H1 (cell line): ENCODE measurements around the gene RBM17. TPM values are rescaled to one million over a fixed set of nuclear protein-coding genes. Genes with fewer than 3 reads are reported as not detected.

ENCODE experiments used
- CTCF ChIA-PET: fragments of 300-600 bp; sonication (Branson Sonifier 250); formaldehyde crosslinking; loops from one replicate; lab custom pipeline; 2021; ENCODE audit not compliant: partially characterized antibody; lab: Charles Lee
- POLR2A ChIA-PET: fragments of 300-600 bp; sonication (Branson Sonifier 250); formaldehyde crosslinking; loops from one replicate; lab custom pipeline; 2021; ENCODE audit warnings: inconsistent platforms; ENCODE audit not compliant: partially characterized antibody; lab: Charles Lee
- DNase-seq, 2 experiments: peaks; one replicate each; pipeline versions ENCODE4 v3.0.0 to v3.0.0-alpha.2; 2010 to 2022; ENCODE audit warnings: low spot score in 2 of 2, low read depth in 1 of 2, mixed read lengths in 1 of 2
- FAIRE-seq: peaks from 2 replicates; lab custom pipeline; 2011; peaks lifted over from hg19 to GRCh38; lab: Jason Lieb, UNC
- H2AFZ ChIP-seq: 2 replicates; pipeline ENCODE4 v1.8.1; 2012; ENCODE audit warnings: low read length, inconsistent platforms
- H2AK5ac ChIP-seq: 2 replicates; pipeline ENCODE4 v1.6.1; 2013; ENCODE audit warnings: low read depth, low read length
- H2BK120ac ChIP-seq: replicated peaks from 2 replicates; pipeline ENCODE3; 2013; ENCODE audit warnings: low read depth, low read length, inconsistent platforms
- H2BK12ac ChIP-seq: 2 replicates; pipeline ENCODE4 v1.6.1; 2013; ENCODE audit warnings: low read depth, low read length
- H2BK15ac ChIP-seq: 2 replicates; pipeline ENCODE4 v1.6.1; 2013; ENCODE audit warnings: low read length
- H2BK20ac ChIP-seq: 2 replicates; pipeline ENCODE4 v1.6.1; 2013; ENCODE audit warnings: low read length
- H2BK5ac ChIP-seq: 2 replicates; pipeline ENCODE4 v1.6.1; 2013; ENCODE audit warnings: low read depth, low read length
- H3K14ac ChIP-seq: 2 replicates; pipeline ENCODE4 v1.6.1; 2013; ENCODE audit warnings: inconsistent platforms; ENCODE audit not compliant: insufficient read length
- H3K18ac ChIP-seq: 2 replicates; pipeline ENCODE4 v1.6.1; 2013; ENCODE audit warnings: low read length; ENCODE audit errors: extremely low read depth
- H3K23ac ChIP-seq: 2 replicates; pipeline ENCODE4 v1.6.1; 2013; ENCODE audit warnings: inconsistent platforms; ENCODE audit not compliant: insufficient read length
- H3K23me2 ChIP-seq: 2 replicates; pipeline ENCODE4 v1.6.1; 2013; ENCODE audit warnings: low read depth, low read length
- H3K27ac ChIP-seq: 2 replicates; pipeline ENCODE4 v1.6.1; 2011; ENCODE audit warnings: low read depth, low read length, inconsistent platforms
- H3K27me3 ChIP-seq, 4 experiments: replicated peaks in 1 of 4; 1 replicate in 1 of 4; 2 replicates in 3 of 4; pipeline versions ENCODE4 v1.6.1 to v1.8.1; 2011 to 2013; ENCODE audit warnings: low read length in 3 of 4, mild to moderate bottlenecking in 3 of 4, inconsistent platforms in 2 of 4, mixed read lengths in 2 of 4, moderate library complexity in 1 of 4; ENCODE audit not compliant: control insufficient read depth in 3 of 4, insufficient read depth in 3 of 4; ENCODE audit errors: extremely low read depth in 1 of 4
- H3K36me3 ChIP-seq, 4 experiments: 2 replicates each; pipeline versions ENCODE4 v1.6.1 to v1.8.1; 2011 to 2013; ENCODE audit warnings: mild to moderate bottlenecking in 4 of 4, low read length in 3 of 4, moderate library complexity in 2 of 4, control low read depth in 1 of 4, inconsistent platforms in 1 of 4; ENCODE audit not compliant: insufficient read depth in 4 of 4, control insufficient read depth in 2 of 4
- H3K4ac ChIP-seq: replicated peaks from 2 replicates; pipeline ENCODE3; 2013; ENCODE audit warnings: low read length, low read depth, mixed read lengths, inconsistent platforms; ENCODE audit not compliant: insufficient read length
- H3K4me1 ChIP-seq, 4 experiments: replicated peaks in 1 of 4; 1 replicate in 1 of 4; 2 replicates in 3 of 4; pipeline versions ENCODE4 v1.6.1 to v1.8.1; 2011 to 2013; ENCODE audit warnings: low read length in 3 of 4, inconsistent platforms in 2 of 4, mixed read lengths in 1 of 4; ENCODE audit not compliant: insufficient read depth in 4 of 4, control insufficient read depth in 3 of 4
- H3K4me2 ChIP-seq, 2 experiments: 2 replicates each; pipeline versions ENCODE4 v1.6.1 to v1.8.1; 2011 to 2013; ENCODE audit warnings: low read depth in 2 of 2, low read length in 2 of 2, control low read depth in 1 of 2, inconsistent platforms in 1 of 2, mild to moderate bottlenecking in 1 of 2; ENCODE audit not compliant: insufficient read depth in 1 of 2
- H3K4me3 ChIP-seq, 4 experiments: fragments of 200-600, 300-600 bp in 1 of 4; sonication (generic), shearing (Covaris generic), sonication (Bioruptor Twin) in 1 of 4; 2 replicates each; pipeline versions ENCODE4 v1.5.1 to v1.8.1; 2011 to 2016; ENCODE audit warnings: low read length in 4 of 4, low read depth in 3 of 4, control low read depth in 2 of 4, inconsistent platforms in 2 of 4, mild to moderate bottlenecking in 2 of 4, mixed read lengths in 1 of 4, moderate library complexity in 1 of 4; ENCODE audit not compliant: insufficient read depth in 2 of 4; ENCODE audit errors: extremely low read depth in 1 of 4
- H3K56ac ChIP-seq: replicated peaks from 2 replicates; pipeline ENCODE3; 2013; ENCODE audit warnings: low read depth, mild to moderate bottlenecking, mixed read lengths, low read length, inconsistent platforms; ENCODE audit not compliant: insufficient read length
- H3K79me1 ChIP-seq: 2 replicates; pipeline ENCODE4 v1.6.1; 2013; ENCODE audit warnings: low read depth, low read length, control low read depth
- H3K79me2 ChIP-seq, 2 experiments: 2 replicates each; pipeline versions ENCODE4 v1.6.1 to v1.8.1; 2012 to 2013; ENCODE audit warnings: low read length in 2 of 2, mild to moderate bottlenecking in 2 of 2, inconsistent platforms in 1 of 2; ENCODE audit not compliant: insufficient read depth in 2 of 2, control insufficient read depth in 1 of 2
- H3K9ac ChIP-seq, 4 experiments: replicated peaks in 1 of 4; 1 replicate in 1 of 4; 2 replicates in 3 of 4; pipeline versions ENCODE4 v1.6.1 to v1.8.1; 2011 to 2013; ENCODE audit warnings: low read depth in 3 of 4, low read length in 3 of 4, control low read depth in 2 of 4, mild to moderate bottlenecking in 2 of 4, moderate library complexity in 2 of 4, inconsistent platforms in 1 of 4; ENCODE audit errors: extremely low read depth in 1 of 4
- H3K9me3 ChIP-seq, 2 experiments: 2 replicates each; pipeline versions ENCODE4 v1.6.1 to v1.8.1; 2012 to 2013; ENCODE audit warnings: mild to moderate bottlenecking in 2 of 2, moderate library complexity in 2 of 2, control low read depth in 1 of 2, inconsistent platforms in 1 of 2, low read depth in 1 of 2, low read length in 1 of 2, mixed read lengths in 1 of 2; ENCODE audit not compliant: insufficient read depth in 2 of 2
- H4K20me1 ChIP-seq, 2 experiments: replicated peaks in 1 of 2; 2 replicates each; pipeline versions ENCODE3 to v1.8.1; 2011 to 2013; ENCODE audit warnings: inconsistent platforms in 2 of 2, low read length in 2 of 2, mild to moderate bottlenecking in 1 of 2; ENCODE audit not compliant: insufficient read depth in 2 of 2, control insufficient read depth in 1 of 2
- H4K5ac ChIP-seq: 2 replicates; pipeline ENCODE4 v1.6.1; 2013; ENCODE audit warnings: low read length, low read depth, mixed read lengths, inconsistent platforms; ENCODE audit not compliant: insufficient read length
- H4K8ac ChIP-seq: 2 replicates; pipeline ENCODE4 v1.8.0; 2013; ENCODE audit warnings: mild to moderate bottlenecking, moderate library complexity, low read length, inconsistent platforms; ENCODE audit not compliant: insufficient read depth; ENCODE audit errors: extremely low read depth
- H4K91ac ChIP-seq: replicated peaks from 2 replicates; pipeline ENCODE3; 2013; ENCODE audit warnings: low read length, mixed read lengths, inconsistent platforms; ENCODE audit not compliant: insufficient read length
- KDM5A ChIP-seq: fragments of 200-600 bp; IDR thresholded peaks from 2 replicates; pipeline ENCODE4 v1.7.1; 2012; ENCODE audit warnings: mild to moderate bottlenecking, low read length, inconsistent platforms, mixed read lengths
- TBP ChIP-seq: IDR thresholded peaks from 2 replicates; pipeline ENCODE4 v1.6.1; 2011; ENCODE audit warnings: low read depth, low read length, improper control_type of control experiment
- WGBS, 2 experiments: shearing (Covaris generic) in 1 of 2; methylation state at CpG; one replicate each; pipeline versions ENCODE4 v1.1.6 to v1.1.7; 2013 to 2015; ENCODE audit warnings: low lambda C conversion rate in 2 of 2, mixed read lengths in 2 of 2, inconsistent platforms in 1 of 2, low coverage in 1 of 2, missing lambda C conversion rate in 1 of 2; ENCODE audit not compliant: insufficient replicate concordance in 2 of 2, insufficient coverage in 1 of 2, insufficient read length in 1 of 2; ENCODE audit errors: extremely low coverage in 1 of 2, missing lambda C conversion rate in 1 of 2; 5-methylcytosine and 5-hydroxymethylcytosine counted together
- polyA plus RNA-seq, 7 experiments: library from polyadenylated mRNA; depleted of rRNA in 3 of 7; stranded (reverse) in 5 of 7; unstranded in 2 of 7; fragments of >200 nt in 5 of 7; fragments of 200-250 nt in 2 of 7; gene quantifications; 1 replicate in 5 of 7; 2 replicates in 1 of 7; 4 replicates in 1 of 7; pipeline versions ENCODE4 v1.2.1 to v1.2.3, GENCODE V29; 2011 to 2013; ENCODE audit warnings: missing spikeins in 2 of 7, mixed read lengths in 2 of 7
- total RNA-seq: library from RNA; stranded (reverse); fragmentation: NEBNext Ultra II Directional; extraction: Animal tissue kit (Norgen Biotek cat#: 25700); gene quantifications from 2 replicates; pipeline ENCODE4 v1.2.1, GENCODE V29; 2021
- TF ChIP-seq, protein P1 (sequence below): IDR thresholded peaks from 2 replicates; pipeline ENCODE4 v1.6.1; 2011; ENCODE audit warnings: low read length, improper control_type of control experiment
- TF ChIP-seq, protein P2 (sequence below): IDR thresholded peaks from 2 replicates; pipeline ENCODE4 v1.6.1; 2012; ENCODE audit warnings: inconsistent platforms
- TF ChIP-seq, protein P3 (sequence below): IDR thresholded peaks from 2 replicates; pipeline ENCODE4 v1.6.1; 2012; ENCODE audit warnings: inconsistent platforms

RBM17 gene
- total and polyA plus RNA-seq, 2 of the 8 experiments (the other 6 are each of a cell fraction or from before 2014, with no cell fraction given): 15.7 to 128 TPM

DNA sequence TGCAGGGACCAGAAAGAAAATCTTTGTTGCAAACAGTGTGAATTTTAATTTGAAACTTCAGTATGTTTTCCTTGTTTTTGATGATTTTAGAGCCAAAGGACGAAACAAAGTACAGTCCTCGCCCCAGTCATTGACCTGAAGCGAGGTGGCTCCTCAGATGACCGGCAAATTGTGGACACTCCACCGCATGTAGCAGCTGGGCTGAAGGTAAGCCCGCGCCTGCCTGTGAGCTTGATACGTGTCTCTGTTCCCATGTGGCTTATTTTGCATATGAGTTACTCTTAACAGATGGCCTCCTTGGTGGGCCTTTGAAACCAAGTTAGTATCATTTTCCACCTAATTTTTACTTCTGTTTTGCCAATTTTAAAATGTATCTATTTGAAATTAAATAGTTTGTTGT is 12.3 kb downstream of the RBM17 start:
- Histone ChIP-seq H3K79me1 (peaks cover 1% of the 10 kb centered on the region), H4K5ac (no peak overlapping the region), H3K4me2 (peak overlapping the region in 1 of 2 experiments; percentile 10; a peak in 2 of 4 replicates), H4K20me1 (peaks cover 2 to 4% of the 10 kb centered on the region in 2 experiments), H3K4ac (no peak overlapping the region), H2BK5ac (no peak overlapping the region), H3K9me3 (no peaks in the 10 kb centered on the region), H3K56ac (no peak overlapping the region), H3K14ac (no peak overlapping the region), H3K23ac (no peak overlapping the region), H3K9ac (no peak overlapping the region), H2AFZ (no peak overlapping the region), H3K4me1 (peaks cover 8 to 34% (median 18%) of the 10 kb centered on the region in 4 experiments), H3K23me2 (no peaks in the 10 kb centered on the region), H2BK15ac (no peak overlapping the region), H3K4me3 (no peak overlapping the region), H2BK20ac (no peak overlapping the region), H2BK120ac (no peak overlapping the region), H3K79me2 (peaks cover 0 to 59% of the 10 kb centered on the region in 2 experiments; a peak in 3 of 4 replicates), H3K18ac (no peak overlapping the region), H4K8ac (no peak overlapping the region), H2AK5ac (no peak overlapping the region), H3K27ac (no peak overlapping the region), H3K36me3 (peaks cover 0 to 34% (median 5%) of the 10 kb centered on the region in 4 experiments; a peak in 4 of 8 replicates), H3K27me3 (no peaks in the 10 kb centered on the region), H4K91ac (no peak overlapping the region), H2BK12ac (no peak overlapping the region)
- DNase-seq (no peak), FAIRE-seq (no peak)
- TF ChIP-seq, protein P1, sequence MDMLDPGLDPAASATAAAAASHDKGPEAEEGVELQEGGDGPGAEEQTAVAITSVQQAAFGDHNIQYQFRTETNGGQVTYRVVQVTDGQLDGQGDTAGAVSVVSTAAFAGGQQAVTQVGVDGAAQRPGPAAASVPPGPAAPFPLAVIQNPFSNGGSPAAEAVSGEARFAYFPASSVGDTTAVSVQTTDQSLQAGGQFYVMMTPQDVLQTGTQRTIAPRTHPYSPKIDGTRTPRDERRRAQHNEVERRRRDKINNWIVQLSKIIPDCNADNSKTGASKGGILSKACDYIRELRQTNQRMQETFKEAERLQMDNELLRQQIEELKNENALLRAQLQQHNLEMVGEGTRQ: no peak
- TF ChIP-seq, protein P2, sequence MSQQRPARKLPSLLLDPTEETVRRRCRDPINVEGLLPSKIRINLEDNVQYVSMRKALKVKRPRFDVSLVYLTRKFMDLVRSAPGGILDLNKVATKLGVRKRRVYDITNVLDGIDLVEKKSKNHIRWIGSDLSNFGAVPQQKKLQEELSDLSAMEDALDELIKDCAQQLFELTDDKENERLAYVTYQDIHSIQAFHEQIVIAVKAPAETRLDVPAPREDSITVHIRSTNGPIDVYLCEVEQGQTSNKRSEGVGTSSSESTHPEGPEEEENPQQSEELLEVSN: 0 out of 2 replicates have a peak, but pooled peaks have one; percentile 24
- TF ChIP-seq KDM5A: no peak
- no peak for TF ChIP-seq TBP
- TF ChIP-seq, protein P3, sequence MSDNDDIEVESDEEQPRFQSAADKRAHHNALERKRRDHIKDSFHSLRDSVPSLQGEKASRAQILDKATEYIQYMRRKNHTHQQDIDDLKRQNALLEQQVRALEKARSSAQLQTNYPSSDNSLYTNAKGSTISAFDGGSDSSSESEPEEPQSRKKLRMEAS: peak; percentile 52; the same call in 1 of the 2 replicates
- 47% methylated on average over 8 of the region's 8 CpGs; no CpG with 5 or more reads in 1 of the 2 experiments for WGBS, 2 experiments
- POLR2A ChIA-PET: interaction anchor here (1.0 kb wide), 2 partner anchors 8 to 11 kb away, joined by 3 read pairs; no protein-coding TSS in a partner anchor
- CTCF ChIA-PET: interaction anchor here (0.8 to 1.6 kb wide), 4 partner anchors 11 to 101 kb away, joined by 3 to 5 read pairs (median 4); partner anchors contain the start of gene PFKFB3
